Ascending aorta (tissue), 2 donors: Measurements from ENCODE around the gene SAG. TPM values are rescaled to one million over a fixed set of nuclear protein-coding genes. Genes with fewer than 3 reads are reported as not detected.

Experiments
- DNase-seq, 2 donors: peaks; one replicate each; pipeline ENCODE4 v3.0.0-alpha.2; 2019; ENCODE audit warnings: low spot score in 2 of 2
- H3K27ac ChIP-seq, 2 donors: fragments of 200-600 bp; sonication (generic); one replicate each; pipeline ENCODE4 v1.5.1; 2016 to 2017; ENCODE audit warnings: mild to moderate bottlenecking in 1 of 2
- H3K27me3 ChIP-seq: fragments of 200-600 bp; sonication (generic); one replicate; pipeline ENCODE4 v1.5.1; 2017
- H3K36me3 ChIP-seq, 2 donors: fragments of 200-600 bp; sonication (generic); one replicate each; pipeline ENCODE4 v1.5.1; 2016
- H3K4me1 ChIP-seq, 2 donors: fragments of 200-600 bp; sonication (generic); one replicate each; pipeline ENCODE4 v1.5.1; 2016 to 2017; ENCODE audit warnings: mild to moderate bottlenecking in 1 of 2
- H3K4me3 ChIP-seq, 2 donors: fragments of 200-600 bp; sonication (generic); one replicate each; pipeline ENCODE4 v1.5.1; 2016 to 2017; ENCODE audit warnings: mild to moderate bottlenecking in 1 of 2
- H3K9me3 ChIP-seq, 2 donors: fragments of 200-600 bp; sonication (generic); one replicate each; pipeline ENCODE4 v1.5.1; 2016
- CTCF ChIP-seq, 3 experiments: fragments of 200-600 bp in 2 of 3; fragments of 450-650 bp in 1 of 3; sonication (generic) in 2 of 3; IDR thresholded peaks; one replicate each; pipeline ENCODE4 v1.5.1; 2016 to 2019; ENCODE audit warnings: antibody characterized with exemption in 3 of 3, mild to moderate bottlenecking in 1 of 3, moderate library complexity in 1 of 3
- intact Hi-C: fragments of 100-400 bp; cut with DNase I; formaldehyde crosslinking; loops from one replicate; pipeline ENCODE4 v1.15.1; 2023
- total RNA-seq: library from RNA; depleted of rRNA; stranded (reverse); fragments of >200 nt; gene quantifications from one replicate; pipeline ENCODE4 v1.1.0, GENCODE V29; 2016

Gene SAG
- total RNA-seq, 1 donor from 2014 or later = not detected

GRCh38 chr2:233359823-233360222 lies 52.2 kb downstream of the SAG start:
- H3K4me3 ChIP-seq = no peak overlapping the region
- H3K36me3 ChIP-seq = no peaks in the 10 kb centered on the region
- TF ChIP-seq CTCF (IDR thresholded peaks at IDR 0.05) = no peak
- peaks cover 0 to 9% of the 10 kb centered on the region in 2 donors for H3K4me1 ChIP-seq
- no peak overlapping the region for H3K27ac ChIP-seq
- H3K27me3 ChIP-seq = no peaks in the 10 kb centered on the region
- peaks cover 0 to 10% of the 10 kb centered on the region in 2 donors for H3K9me3 ChIP-seq
- intact Hi-C loops = no loop called here
- DNase-seq = peak in 1 of 2 donors; percentile 47

- Histone ChIP-seq H3K4me3 (no peak overlapping the region), H3K36me3 (no peaks in the 10 kb centered on the region), H3K4me1 (peaks cover 0 to 9% of the 10 kb centered on the region in 2 donors), H3K27me3 (no peaks in the 10 kb centered on the region), H3K9me3 (peaks cover 0 to 10% of the 10 kb centered on the region in 2 donors), H3K27ac (no peak overlapping the region)
- DNase-seq = peak in 1 of 2 donors; percentile 18
- intact Hi-C loops = no loop called here
- no peak for TF ChIP-seq CTCF (IDR thresholded peaks at IDR 0.05)
Measured at GRCh38 chr2:233360771-233361176, 53.2 kb downstream of the SAG start.

- TF ChIP-seq CTCF (IDR thresholded peaks at IDR 0.05) = no peak
- Histone ChIP-seq H3K9me3 (peaks cover 0 to 10% of the 10 kb centered on the region in 2 donors), H3K36me3 (no peaks in the 10 kb centered on the region), H3K27me3 (no peaks in the 10 kb centered on the region), H3K4me3 (no peak overlapping the region), H3K4me1 (peaks cover 0 to 9% of the 10 kb centered on the region in 2 donors), H3K27ac (no peak overlapping the region)
- intact Hi-C loops = no loop called here
- DNase-seq = no peak
Measured at GRCh38 chr2:233361297-233361696, 53.7 kb downstream of the SAG start.

GRCh38 chr2:233362742-233363141 lies 55.1 kb downstream of the SAG start:
- Histone ChIP-seq H3K9me3 (peaks cover 0 to 10% of the 10 kb centered on the region in 2 donors), H3K4me3 (no peak overlapping the region), H3K27me3 (no peaks in the 10 kb centered on the region), H3K36me3 (no peaks in the 10 kb centered on the region), H3K27ac (no peak overlapping the region), H3K4me1 (peaks cover 0 to 5% of the 10 kb centered on the region in 2 donors)
- DNase-seq = no peak
- TF ChIP-seq CTCF (IDR thresholded peaks at IDR 0.05) = no peak
- intact Hi-C loops = no loop called here

- no peak for TF ChIP-seq CTCF (IDR thresholded peaks at IDR 0.05)
- intact Hi-C loops = no loop called here
- no peaks in the 10 kb centered on the region for H3K36me3 ChIP-seq
Measured at GRCh38 chr2:233363744-233364235, 56.2 kb downstream of the SAG start.

More at GRCh38 chr2:233363744-233364235, 56.2 kb downstream of the SAG start:
- H3K4me1 ChIP-seq = peaks cover 0 to 6% of the 10 kb centered on the region in 2 donors
- no peak overlapping the region for H3K4me3 ChIP-seq
- H3K27ac ChIP-seq = no peak overlapping the region
- DNase-seq = peak in 1 of 2 donors; percentile 1
- H3K27me3 ChIP-seq = no peaks in the 10 kb centered on the region
- H3K9me3 ChIP-seq = peaks cover 0 to 10% of the 10 kb centered on the region in 2 donors
